GM12874 (cell line): ENCODE results near the gene NEURL1.

Experiments
- CTCF ChIP-seq: IDR thresholded peaks from 2 replicates; pipeline ENCODE4 v1.5.1; 2011; ENCODE audit warnings: low read depth, mild to moderate bottlenecking, control low read depth, low read length, moderate library complexity; ENCODE audit not compliant: insufficient read depth

Gene NEURL1

GRCh38 chr10:103487410-103487708 lies 6.1 kb upstream of the NEURL1 start:
- no peak for TF ChIP-seq CTCF

- no peak for TF ChIP-seq CTCF
Observed at GRCh38 chr10:103490986-103491314, 2.6 kb upstream of the NEURL1 start.

GRCh38 chr10:103491729-103492364 lies 1.7 kb upstream of the NEURL1 start:
- TF ChIP-seq CTCF = no peak

GRCh38 chr10:103492655-103493261 lies 747 bp upstream of the NEURL1 start:
- no peak for TF ChIP-seq CTCF

- no peak for TF ChIP-seq CTCF
Observed at GRCh38 chr10:103493916-103494877, 692 bp downstream of the NEURL1 start.

- no peak for TF ChIP-seq CTCF
Observed at GRCh38 chr10:103495321-103495720, 1.8 kb downstream of the NEURL1 start.

GRCh38 chr10:103497161-103497915 lies 3.8 kb downstream of the NEURL1 start:
- no peak for TF ChIP-seq CTCF
